ENCODE measurements around the gene APPL2. TPM values are rescaled to one million over a fixed set of nuclear protein-coding genes. Genes with fewer than 3 reads are reported as not detected.

The APPL2 gene
- polyA plus RNA-seq, 1 experiment, result 50.1 TPM

DNA sequence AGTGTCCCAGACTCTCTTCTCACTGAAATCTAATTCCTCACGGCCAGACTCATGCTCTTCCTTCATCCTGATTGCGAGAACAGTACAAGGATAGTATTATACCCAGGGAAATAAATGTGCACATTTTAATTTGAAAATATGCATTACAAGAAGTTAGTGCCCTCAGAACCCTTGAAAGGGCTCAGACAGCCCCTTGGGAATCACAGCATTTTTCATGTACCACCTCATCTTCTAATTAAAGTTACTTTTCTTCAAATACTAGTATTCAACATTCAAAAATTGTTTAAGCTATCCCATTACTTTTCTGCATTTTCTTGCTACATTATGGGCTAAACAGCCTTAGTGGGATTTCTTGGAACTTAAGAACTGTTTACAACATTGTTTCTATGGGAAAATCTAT lies 1.7 kb upstream of the APPL2 start:
- CTCF ChIA-PET, result no interaction called here
- TF ChIP-seq, protein P1, sequence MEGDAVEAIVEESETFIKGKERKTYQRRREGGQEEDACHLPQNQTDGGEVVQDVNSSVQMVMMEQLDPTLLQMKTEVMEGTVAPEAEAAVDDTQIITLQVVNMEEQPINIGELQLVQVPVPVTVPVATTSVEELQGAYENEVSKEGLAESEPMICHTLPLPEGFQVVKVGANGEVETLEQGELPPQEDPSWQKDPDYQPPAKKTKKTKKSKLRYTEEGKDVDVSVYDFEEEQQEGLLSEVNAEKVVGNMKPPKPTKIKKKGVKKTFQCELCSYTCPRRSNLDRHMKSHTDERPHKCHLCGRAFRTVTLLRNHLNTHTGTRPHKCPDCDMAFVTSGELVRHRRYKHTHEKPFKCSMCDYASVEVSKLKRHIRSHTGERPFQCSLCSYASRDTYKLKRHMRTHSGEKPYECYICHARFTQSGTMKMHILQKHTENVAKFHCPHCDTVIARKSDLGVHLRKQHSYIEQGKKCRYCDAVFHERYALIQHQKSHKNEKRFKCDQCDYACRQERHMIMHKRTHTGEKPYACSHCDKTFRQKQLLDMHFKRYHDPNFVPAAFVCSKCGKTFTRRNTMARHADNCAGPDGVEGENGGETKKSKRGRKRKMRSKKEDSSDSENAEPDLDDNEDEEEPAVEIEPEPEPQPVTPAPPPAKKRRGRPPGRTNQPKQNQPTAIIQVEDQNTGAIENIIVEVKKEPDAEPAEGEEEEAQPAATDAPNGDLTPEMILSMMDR (IDR thresholded peaks at IDR 0.05; ENCODE audit: low read depth, low read length), result no peak
- POLR2A ChIA-PET, result no interaction called here

DNA sequence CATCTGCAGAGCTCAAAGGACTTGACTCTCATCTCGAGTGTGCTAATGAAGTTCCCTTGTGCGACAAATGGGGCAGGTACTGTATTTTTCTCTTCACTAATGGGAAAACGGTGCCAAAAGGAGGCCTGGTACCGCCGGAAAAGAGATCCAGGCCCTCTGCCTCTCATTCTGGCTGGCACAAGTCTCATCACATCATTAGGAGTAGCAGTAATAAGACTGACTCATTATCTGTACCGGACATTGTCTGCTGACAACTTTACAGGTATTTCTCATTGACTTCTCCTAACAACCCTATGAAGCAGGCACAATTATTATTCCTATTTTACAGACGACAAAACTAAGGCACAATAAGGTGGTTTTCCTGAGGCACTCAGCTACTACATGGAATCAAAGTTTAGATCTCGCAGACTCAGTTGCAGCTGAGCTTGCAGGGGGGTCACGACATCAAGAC lies 668 bp downstream of the APPL2 start:
- TF ChIP-seq, protein P1 (IDR thresholded peaks at IDR 0.05; ENCODE audit: low read depth, low read length), result no peak
- CTCF ChIA-PET, result interaction anchor here (1.6 kb wide), 1 partner anchor 19 kb away, joined by 3 read pairs; no protein-coding TSS in a partner anchor
- no peaks in the 10 kb centered on the region for H3K9me3 ChIP-seq (ENCODE audit: control insufficient read depth, insufficient read depth, low read length)
- peak overlapping the region; percentile 62 for H3K27ac ChIP-seq (ENCODE audit: low read depth, low read length)
- H3K4me3 ChIP-seq (ENCODE audit: low read depth, low read length), result peak overlapping the region; percentile 79
- POLR2A ChIA-PET, result interaction anchor here (0.6 to 2.3 kb wide), 8 partner anchors 9 to 1096 kb away, joined by 3 to 13 read pairs (median 6); no protein-coding TSS in a partner anchor
- DNase-seq (ENCODE audit: low read depth, low spot score), result no peak
- no peaks in the 10 kb centered on the region for H3K27me3 ChIP-seq (ENCODE audit: control insufficient read depth, insufficient read depth, low read length)

More for the DNA sequence above, 1.7 kb upstream of the APPL2 start:
- no peaks in the 10 kb centered on the region for H3K9me3 ChIP-seq (ENCODE audit: control insufficient read depth, insufficient read depth, low read length)
- no peak overlapping the region for H3K27ac ChIP-seq (ENCODE audit: low read depth, low read length)
- H3K4me3 ChIP-seq (ENCODE audit: low read depth, low read length), result no peak overlapping the region
- H3K27me3 ChIP-seq (ENCODE audit: control insufficient read depth, insufficient read depth, low read length), result no peaks in the 10 kb centered on the region
- no peak for DNase-seq (ENCODE audit: low read depth, low spot score)

DNA sequence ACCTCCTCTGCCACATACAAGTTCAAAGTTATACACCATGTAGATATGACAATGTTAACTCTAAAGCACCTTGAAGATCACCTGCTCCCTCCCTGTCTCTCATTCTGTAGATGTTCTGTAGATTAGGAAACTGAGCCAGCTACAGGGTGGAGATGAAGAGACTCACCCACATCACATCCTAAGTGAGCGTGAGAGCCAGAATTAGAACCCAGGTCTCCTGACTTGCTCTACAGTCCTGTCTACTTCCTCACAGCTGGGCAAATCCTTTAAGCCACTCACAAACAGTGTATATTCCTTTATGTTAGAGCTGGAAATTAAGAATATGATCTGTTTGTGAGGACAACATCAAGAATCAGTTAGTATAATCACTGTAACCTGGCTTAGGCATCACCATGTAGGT lies 1.8 kb downstream of the APPL2 start:
- ChIA-PET CTCF (interaction anchor here (1.6 kb wide), 1 partner anchor 20 kb away, joined by 3 read pairs; no protein-coding TSS in a partner anchor), POLR2A (no interaction called here)
- H3K9me3 ChIP-seq (ENCODE audit: control insufficient read depth, insufficient read depth, low read length), result no peaks in the 10 kb centered on the region
- no peak for DNase-seq (ENCODE audit: low read depth, low spot score)
- peak overlapping the region; percentile 79 for H3K4me3 ChIP-seq (ENCODE audit: low read depth, low read length)
- TF ChIP-seq, protein P1 (IDR thresholded peaks at IDR 0.05; ENCODE audit: low read depth, low read length), result no peak
- no peaks in the 10 kb centered on the region for H3K27me3 ChIP-seq (ENCODE audit: control insufficient read depth, insufficient read depth, low read length)
- no peak overlapping the region for H3K27ac ChIP-seq (ENCODE audit: low read depth, low read length)

DNA sequence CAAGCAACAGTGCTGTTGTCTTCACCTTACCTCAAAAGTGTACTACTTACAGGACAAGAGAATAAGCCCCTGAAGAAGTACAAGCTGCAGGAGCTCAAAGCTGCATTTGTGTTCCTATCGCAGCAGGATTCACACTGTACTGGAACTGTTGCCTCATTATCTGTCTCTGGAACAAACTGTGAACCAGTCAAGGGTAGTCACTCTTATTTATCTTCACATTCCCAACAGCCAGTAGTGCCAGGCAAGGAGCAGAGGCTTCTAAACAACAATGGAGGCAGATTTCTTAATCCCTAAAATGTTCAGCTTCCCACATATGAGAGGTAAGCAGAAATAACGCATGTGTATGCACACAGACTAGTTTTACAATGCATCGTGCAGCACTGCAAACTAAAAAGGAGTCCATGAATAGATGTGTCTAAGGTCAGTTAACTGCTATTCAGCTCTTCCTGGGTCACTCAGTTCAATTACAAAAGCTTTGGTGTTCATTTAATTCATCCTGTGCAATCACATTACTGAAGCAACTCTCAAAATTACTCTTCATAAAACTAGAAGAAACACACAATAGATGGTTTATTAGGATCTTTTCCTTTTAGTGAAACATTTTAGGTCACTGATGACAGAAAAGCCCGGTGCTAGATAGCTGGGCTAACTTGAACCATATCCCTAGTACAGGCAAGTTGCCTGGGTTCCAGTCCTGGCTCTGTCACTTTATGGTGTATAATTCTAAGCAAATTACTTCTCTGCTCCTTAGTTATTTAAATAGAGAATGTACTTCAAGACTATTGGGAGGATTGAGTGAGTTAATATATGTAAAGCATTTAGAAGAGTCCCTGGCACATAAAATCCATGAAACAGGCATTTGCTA lies 2.7 kb downstream of the APPL2 start:
- Histone ChIP-seq H3K27ac (ENCODE audit: low read depth, low read length) (no peak overlapping the region), H3K4me3 (ENCODE audit: low read depth, low read length) (peak overlapping the region; percentile 20), H3K27me3 (ENCODE audit: control insufficient read depth, insufficient read depth, low read length) (no peaks in the 10 kb centered on the region), H3K9me3 (ENCODE audit: control insufficient read depth, insufficient read depth, low read length) (no peaks in the 10 kb centered on the region)
- POLR2A ChIA-PET, result no interaction called here
- no peak for DNase-seq (ENCODE audit: low read depth, low spot score)
- TF ChIP-seq, protein P1 (IDR thresholded peaks at IDR 0.05; ENCODE audit: low read depth, low read length), result no peak
- CTCF ChIA-PET, result interaction anchor here (0.6 kb wide), 1 partner anchor 604 kb away, joined by 3 read pairs; no protein-coding TSS in a partner anchor

DNA sequence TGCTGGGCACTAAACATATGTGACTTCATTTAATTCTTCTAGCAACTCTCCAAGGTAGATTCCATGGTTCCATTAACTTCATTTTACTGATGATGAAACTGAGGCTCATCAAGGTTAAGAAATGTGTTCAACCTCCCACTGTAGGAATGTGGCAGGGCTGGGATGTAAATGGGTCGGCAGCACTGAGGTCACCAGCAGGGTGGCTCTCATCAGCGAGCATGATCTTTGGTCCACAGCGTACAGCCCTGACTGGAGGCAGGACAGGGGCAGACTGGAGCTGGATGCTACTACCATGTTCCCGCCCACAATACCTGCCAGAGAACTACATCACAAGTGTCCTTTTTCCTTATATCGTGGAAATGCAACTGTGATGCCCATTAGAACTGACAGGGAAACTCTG lies 4.6 kb downstream of the APPL2 start:
- DNase-seq (ENCODE audit: low read depth, low spot score), result no peak
- Histone ChIP-seq H3K9me3 (ENCODE audit: control insufficient read depth, insufficient read depth, low read length) (no peaks in the 10 kb centered on the region), H3K4me3 (ENCODE audit: low read depth, low read length) (no peak overlapping the region), H3K27ac (ENCODE audit: low read depth, low read length) (no peak overlapping the region), H3K27me3 (ENCODE audit: control insufficient read depth, insufficient read depth, low read length) (no peaks in the 10 kb centered on the region)
- ChIA-PET CTCF (interaction anchor here (1.0 kb wide), 2 partner anchors 11 to 13 kb away, joined by 3 read pairs; no protein-coding TSS in a partner anchor), POLR2A (no interaction called here)
- TF ChIP-seq, protein P1 (IDR thresholded peaks at IDR 0.05; ENCODE audit: low read depth, low read length), result no peak

Data from AG04450 (cell line).